HEK293T (cell line): ENCODE measurements around the gene VPREB3.

Source experiments
- ARNT ChIP-seq: fragments of 450-650 bp; IDR thresholded peaks from 2 replicates; pipeline ENCODE4 v1.6.1; 2017; ENCODE audit warnings: mild to moderate bottlenecking
- FOXM1 ChIP-seq: fragments of 450-650 bp; IDR thresholded peaks from 2 replicates; pipeline ENCODE4 v1.6.1; 2017; ENCODE audit warnings: mild to moderate bottlenecking, borderline replicate concordance
- LEF1 ChIP-seq: fragments of 450-650 bp; IDR thresholded peaks from 2 replicates; pipeline ENCODE4 v1.6.1; 2017; ENCODE audit warnings: mild to moderate bottlenecking, borderline replicate concordance
- NFRKB ChIP-seq: fragments of 450-650 bp; IDR thresholded peaks from 2 replicates; pipeline ENCODE4 v1.6.1; 2016; ENCODE audit warnings: mild to moderate bottlenecking, moderate library complexity
- PKNOX1 ChIP-seq: fragments of 450-650 bp; IDR thresholded peaks from 2 replicates; pipeline ENCODE4 v1.6.1; 2016
- SP1 ChIP-seq: fragments of 450-650 bp; IDR thresholded peaks from 2 replicates; pipeline ENCODE4 v1.6.1; 2017
- SUZ12 ChIP-seq: fragments of 450-650 bp; IDR thresholded peaks from 2 replicates; pipeline ENCODE4 v1.6.1; 2016; ENCODE audit warnings: mild to moderate bottlenecking
- TARDBP ChIP-seq: fragments of 450-650 bp; IDR thresholded peaks from 2 replicates; pipeline ENCODE4 v1.6.1; 2016

GRCh38 chr22:23754220-23754919 is at the start of gene VPREB3:
- TF ChIP-seq ARNT, result no peak
- no peak for TF ChIP-seq TARDBP
- TF ChIP-seq FOXM1, result no peak
- TF ChIP-seq NFRKB, result no peak
- TF ChIP-seq SP1, result no peak
- TF ChIP-seq SUZ12, result no peak
- TF ChIP-seq LEF1, result no peak
- no peak for TF ChIP-seq PKNOX1
